ENCODE results near the gene NKTR. TPM values are rescaled to one million over a fixed set of nuclear protein-coding genes. Genes with fewer than 3 reads are reported as not detected.

The NKTR gene
- total RNA-seq, 1 experiment from 2014 or later, result 89.3 TPM

DNA sequence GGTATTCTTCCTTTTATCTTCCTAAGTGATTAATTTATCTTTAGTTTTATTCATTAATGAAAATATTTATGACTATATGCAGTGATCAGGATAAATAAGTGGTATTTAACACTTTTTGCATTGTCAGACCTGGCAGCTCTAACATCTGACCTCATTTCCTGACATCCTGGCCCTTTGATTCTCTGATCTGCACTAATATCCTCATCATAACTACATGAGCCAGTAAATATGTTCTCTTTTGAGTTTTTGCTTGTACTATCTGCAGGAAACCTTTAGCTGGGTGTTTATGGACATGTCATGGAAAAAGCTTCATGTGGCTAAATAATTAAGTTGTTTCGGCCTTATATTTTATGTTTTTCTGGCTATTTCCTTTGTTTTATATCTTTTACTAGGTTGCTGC, 10.5 kb downstream of the NKTR start:
- H3K27ac Mint-ChIP-seq, result no peak overlapping the region

DNA sequence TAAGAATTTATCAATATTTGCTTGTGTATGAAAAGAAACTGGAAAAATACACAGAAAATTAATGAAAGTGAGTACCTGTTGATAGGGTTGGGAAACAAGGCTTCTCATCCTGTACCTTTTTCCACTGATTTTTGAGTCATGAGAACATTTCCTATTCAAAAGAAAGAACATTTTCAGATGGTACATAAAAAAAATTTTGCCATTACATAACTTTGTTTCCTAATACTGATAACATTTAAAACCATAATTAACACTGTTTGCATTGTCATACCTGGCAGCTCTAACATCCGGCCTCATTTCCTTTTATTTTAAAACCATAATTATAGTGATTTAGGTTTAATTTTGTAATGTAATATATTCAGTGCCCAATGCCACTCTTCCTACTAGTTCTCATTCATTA, 11.7 kb downstream of the NKTR start:
- Mint-ChIP-seq H3K9me3 (no peaks in the 10 kb centered on the region), H3K4me3 (no peak overlapping the region), H3K27ac (no peak overlapping the region; the same call in 1 of the 2 replicates), H3K4me1 (peaks cover 22% of the 10 kb centered on the region), H3K27me3 (ENCODE audit: low read depth) (no peaks in the 10 kb centered on the region), H3K36me3 (peaks cover 14% of the 10 kb centered on the region)
- DNase-seq (ENCODE audit: low spot score) (no peak), ATAC-seq (no peak)
- ChIA-PET POLR2A (no interaction called here), CTCF (interaction anchor here (1.1 to 2.1 kb wide), 3 partner anchors 11 to 40 kb away, joined by 3 to 17 read pairs (median 16); partner anchors contain the start of genes NKTR and SEC22C)
- TF ChIP-seq, protein P1, sequence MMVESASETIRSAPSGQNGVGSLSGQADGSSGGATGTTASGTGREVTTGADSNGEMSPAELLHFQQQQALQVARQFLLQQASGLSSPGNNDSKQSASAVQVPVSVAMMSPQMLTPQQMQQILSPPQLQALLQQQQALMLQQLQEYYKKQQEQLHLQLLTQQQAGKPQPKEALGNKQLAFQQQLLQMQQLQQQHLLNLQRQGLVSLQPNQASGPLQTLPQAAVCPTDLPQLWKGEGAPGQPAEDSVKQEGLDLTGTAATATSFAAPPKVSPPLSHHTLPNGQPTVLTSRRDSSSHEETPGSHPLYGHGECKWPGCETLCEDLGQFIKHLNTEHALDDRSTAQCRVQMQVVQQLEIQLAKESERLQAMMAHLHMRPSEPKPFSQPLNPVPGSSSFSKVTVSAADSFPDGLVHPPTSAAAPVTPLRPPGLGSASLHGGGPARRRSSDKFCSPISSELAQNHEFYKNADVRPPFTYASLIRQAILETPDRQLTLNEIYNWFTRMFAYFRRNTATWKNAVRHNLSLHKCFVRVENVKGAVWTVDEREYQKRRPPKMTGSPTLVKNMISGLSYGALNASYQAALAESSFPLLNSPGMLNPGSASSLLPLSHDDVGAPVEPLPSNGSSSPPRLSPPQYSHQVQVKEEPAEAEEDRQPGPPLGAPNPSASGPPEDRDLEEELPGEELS (CRISPR knock-in tag; IDR thresholded peaks at IDR 0.05), result no peak
- TF ChIP-seq NR3C1 (CRISPR knock-in tag; conservative IDR thresholded peaks at IDR 0.05; ENCODE audit: low read depth), result no peak
- TF ChIP-seq ZNF416 (CRISPR knock-in tag; IDR thresholded peaks at IDR 0.05), result no peak
- TF ChIP-seq, protein P2, sequence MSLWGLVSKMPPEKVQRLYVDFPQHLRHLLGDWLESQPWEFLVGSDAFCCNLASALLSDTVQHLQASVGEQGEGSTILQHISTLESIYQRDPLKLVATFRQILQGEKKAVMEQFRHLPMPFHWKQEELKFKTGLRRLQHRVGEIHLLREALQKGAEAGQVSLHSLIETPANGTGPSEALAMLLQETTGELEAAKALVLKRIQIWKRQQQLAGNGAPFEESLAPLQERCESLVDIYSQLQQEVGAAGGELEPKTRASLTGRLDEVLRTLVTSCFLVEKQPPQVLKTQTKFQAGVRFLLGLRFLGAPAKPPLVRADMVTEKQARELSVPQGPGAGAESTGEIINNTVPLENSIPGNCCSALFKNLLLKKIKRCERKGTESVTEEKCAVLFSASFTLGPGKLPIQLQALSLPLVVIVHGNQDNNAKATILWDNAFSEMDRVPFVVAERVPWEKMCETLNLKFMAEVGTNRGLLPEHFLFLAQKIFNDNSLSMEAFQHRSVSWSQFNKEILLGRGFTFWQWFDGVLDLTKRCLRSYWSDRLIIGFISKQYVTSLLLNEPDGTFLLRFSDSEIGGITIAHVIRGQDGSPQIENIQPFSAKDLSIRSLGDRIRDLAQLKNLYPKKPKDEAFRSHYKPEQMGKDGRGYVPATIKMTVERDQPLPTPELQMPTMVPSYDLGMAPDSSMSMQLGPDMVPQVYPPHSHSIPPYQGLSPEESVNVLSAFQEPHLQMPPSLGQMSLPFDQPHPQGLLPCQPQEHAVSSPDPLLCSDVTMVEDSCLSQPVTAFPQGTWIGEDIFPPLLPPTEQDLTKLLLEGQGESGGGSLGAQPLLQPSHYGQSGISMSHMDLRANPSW (CRISPR knock-in tag; conservative IDR thresholded peaks at IDR 0.05; ENCODE audit: low read depth), result no peak
- TF ChIP-seq TCF7 (CRISPR knock-in tag; IDR thresholded peaks at IDR 0.05; ENCODE audit: low read depth), result no peak
- no peak for TF ChIP-seq ZNF138 (CRISPR knock-in tag; conservative IDR thresholded peaks at IDR 0.05)
- TF ChIP-seq, protein P3, sequence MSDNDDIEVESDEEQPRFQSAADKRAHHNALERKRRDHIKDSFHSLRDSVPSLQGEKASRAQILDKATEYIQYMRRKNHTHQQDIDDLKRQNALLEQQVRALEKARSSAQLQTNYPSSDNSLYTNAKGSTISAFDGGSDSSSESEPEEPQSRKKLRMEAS (CRISPR knock-in tag; IDR thresholded peaks at IDR 0.05), result no peak
- no peak for TF ChIP-seq NR1H2 (CRISPR knock-in tag; IDR thresholded peaks at IDR 0.05)
- TF ChIP-seq FOXJ3 (CRISPR knock-in tag; IDR thresholded peaks at IDR 0.05; ENCODE audit: borderline replicate concordance), result no peak

More for the DNA sequence above, 10.5 kb downstream of the NKTR start:
- ATAC-seq (no peak), DNase-seq (ENCODE audit: low spot score) (no peak)
- POLR2A ChIA-PET, result no interaction called here
- Mint-ChIP-seq H3K27me3 (ENCODE audit: low read depth) (no peaks in the 10 kb centered on the region), H3K4me1 (peaks cover 20% of the 10 kb centered on the region), H3K4me3 (no peak overlapping the region), H3K36me3 (peaks cover 14% of the 10 kb centered on the region), H3K9me3 (no peaks in the 10 kb centered on the region)
- CTCF ChIA-PET, result interaction anchor here (1.3 kb wide), 1 partner anchor 41 kb away, joined by 3 read pairs; no protein-coding TSS in a partner anchor
- TF ChIP-seq GTF2I (CRISPR knock-in tag; conservative IDR thresholded peaks at IDR 0.05), result no peak
- no peak for TF ChIP-seq FOXJ3 (CRISPR knock-in tag; IDR thresholded peaks at IDR 0.05; ENCODE audit: borderline replicate concordance)
- TF ChIP-seq, protein P4, sequence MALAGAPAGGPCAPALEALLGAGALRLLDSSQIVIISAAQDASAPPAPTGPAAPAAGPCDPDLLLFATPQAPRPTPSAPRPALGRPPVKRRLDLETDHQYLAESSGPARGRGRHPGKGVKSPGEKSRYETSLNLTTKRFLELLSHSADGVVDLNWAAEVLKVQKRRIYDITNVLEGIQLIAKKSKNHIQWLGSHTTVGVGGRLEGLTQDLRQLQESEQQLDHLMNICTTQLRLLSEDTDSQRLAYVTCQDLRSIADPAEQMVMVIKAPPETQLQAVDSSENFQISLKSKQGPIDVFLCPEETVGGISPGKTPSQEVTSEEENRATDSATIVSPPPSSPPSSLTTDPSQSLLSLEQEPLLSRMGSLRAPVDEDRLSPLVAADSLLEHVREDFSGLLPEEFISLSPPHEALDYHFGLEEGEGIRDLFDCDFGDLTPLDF (CRISPR knock-in tag; IDR thresholded peaks at IDR 0.05), result no peak
- no peak for TF ChIP-seq IRF2 (CRISPR knock-in tag; IDR thresholded peaks at IDR 0.05; ENCODE audit: borderline replicate concordance, low read depth)
- no peak for TF ChIP-seq ZNF423 (CRISPR knock-in tag; IDR thresholded peaks at IDR 0.05)
- TF ChIP-seq ZNF396 (CRISPR knock-in tag; IDR thresholded peaks at IDR 0.05; ENCODE audit: borderline replicate concordance), result no peak
- TF ChIP-seq, protein P5, sequence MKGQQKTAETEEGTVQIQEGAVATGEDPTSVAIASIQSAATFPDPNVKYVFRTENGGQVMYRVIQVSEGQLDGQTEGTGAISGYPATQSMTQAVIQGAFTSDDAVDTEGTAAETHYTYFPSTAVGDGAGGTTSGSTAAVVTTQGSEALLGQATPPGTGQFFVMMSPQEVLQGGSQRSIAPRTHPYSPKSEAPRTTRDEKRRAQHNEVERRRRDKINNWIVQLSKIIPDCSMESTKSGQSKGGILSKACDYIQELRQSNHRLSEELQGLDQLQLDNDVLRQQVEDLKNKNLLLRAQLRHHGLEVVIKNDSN (CRISPR knock-in tag; IDR thresholded peaks at IDR 0.05), result no peak
- TF ChIP-seq, protein P6, sequence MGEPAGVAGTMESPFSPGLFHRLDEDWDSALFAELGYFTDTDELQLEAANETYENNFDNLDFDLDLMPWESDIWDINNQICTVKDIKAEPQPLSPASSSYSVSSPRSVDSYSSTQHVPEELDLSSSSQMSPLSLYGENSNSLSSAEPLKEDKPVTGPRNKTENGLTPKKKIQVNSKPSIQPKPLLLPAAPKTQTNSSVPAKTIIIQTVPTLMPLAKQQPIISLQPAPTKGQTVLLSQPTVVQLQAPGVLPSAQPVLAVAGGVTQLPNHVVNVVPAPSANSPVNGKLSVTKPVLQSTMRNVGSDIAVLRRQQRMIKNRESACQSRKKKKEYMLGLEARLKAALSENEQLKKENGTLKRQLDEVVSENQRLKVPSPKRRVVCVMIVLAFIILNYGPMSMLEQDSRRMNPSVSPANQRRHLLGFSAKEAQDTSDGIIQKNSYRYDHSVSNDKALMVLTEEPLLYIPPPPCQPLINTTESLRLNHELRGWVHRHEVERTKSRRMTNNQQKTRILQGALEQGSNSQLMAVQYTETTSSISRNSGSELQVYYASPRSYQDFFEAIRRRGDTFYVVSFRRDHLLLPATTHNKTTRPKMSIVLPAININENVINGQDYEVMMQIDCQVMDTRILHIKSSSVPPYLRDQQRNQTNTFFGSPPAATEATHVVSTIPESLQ (CRISPR knock-in tag; IDR thresholded peaks at IDR 0.05), result no peak
- no peak for TF ChIP-seq ELF4 (CRISPR knock-in tag; IDR thresholded peaks at IDR 0.05; ENCODE audit: low read depth)
- TF ChIP-seq MYBL2 (CRISPR knock-in tag; IDR thresholded peaks at IDR 0.05), result no peak
- TF ChIP-seq NFE2L1 (CRISPR knock-in tag; IDR thresholded peaks at IDR 0.05), result no peak
- TF ChIP-seq, protein P7, sequence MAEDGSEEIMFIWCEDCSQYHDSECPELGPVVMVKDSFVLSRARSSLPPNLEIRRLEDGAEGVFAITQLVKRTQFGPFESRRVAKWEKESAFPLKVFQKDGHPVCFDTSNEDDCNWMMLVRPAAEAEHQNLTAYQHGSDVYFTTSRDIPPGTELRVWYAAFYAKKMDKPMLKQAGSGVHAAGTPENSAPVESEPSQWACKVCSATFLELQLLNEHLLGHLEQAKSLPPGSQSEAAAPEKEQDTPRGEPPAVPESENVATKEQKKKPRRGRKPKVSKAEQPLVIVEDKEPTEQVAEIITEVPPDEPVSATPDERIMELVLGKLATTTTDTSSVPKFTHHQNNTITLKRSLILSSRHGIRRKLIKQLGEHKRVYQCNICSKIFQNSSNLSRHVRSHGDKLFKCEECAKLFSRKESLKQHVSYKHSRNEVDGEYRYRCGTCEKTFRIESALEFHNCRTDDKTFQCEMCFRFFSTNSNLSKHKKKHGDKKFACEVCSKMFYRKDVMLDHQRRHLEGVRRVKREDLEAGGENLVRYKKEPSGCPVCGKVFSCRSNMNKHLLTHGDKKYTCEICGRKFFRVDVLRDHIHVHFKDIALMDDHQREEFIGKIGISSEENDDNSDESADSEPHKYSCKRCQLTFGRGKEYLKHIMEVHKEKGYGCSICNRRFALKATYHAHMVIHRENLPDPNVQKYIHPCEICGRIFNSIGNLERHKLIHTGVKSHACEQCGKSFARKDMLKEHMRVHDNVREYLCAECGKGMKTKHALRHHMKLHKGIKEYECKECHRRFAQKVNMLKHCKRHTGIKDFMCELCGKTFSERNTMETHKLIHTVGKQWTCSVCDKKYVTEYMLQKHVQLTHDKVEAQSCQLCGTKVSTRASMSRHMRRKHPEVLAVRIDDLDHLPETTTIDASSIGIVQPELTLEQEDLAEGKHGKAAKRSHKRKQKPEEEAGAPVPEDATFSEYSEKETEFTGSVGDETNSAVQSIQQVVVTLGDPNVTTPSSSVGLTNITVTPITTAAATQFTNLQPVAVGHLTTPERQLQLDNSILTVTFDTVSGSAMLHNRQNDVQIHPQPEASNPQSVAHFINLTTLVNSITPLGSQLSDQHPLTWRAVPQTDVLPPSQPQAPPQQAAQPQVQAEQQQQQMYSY (CRISPR knock-in tag; IDR thresholded peaks at IDR 0.05), result no peak
- TF ChIP-seq, protein P8, sequence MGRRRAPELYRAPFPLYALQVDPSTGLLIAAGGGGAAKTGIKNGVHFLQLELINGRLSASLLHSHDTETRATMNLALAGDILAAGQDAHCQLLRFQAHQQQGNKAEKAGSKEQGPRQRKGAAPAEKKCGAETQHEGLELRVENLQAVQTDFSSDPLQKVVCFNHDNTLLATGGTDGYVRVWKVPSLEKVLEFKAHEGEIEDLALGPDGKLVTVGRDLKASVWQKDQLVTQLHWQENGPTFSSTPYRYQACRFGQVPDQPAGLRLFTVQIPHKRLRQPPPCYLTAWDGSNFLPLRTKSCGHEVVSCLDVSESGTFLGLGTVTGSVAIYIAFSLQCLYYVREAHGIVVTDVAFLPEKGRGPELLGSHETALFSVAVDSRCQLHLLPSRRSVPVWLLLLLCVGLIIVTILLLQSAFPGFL (CRISPR knock-in tag; IDR thresholded peaks at IDR 0.05; ENCODE audit: borderline replicate concordance), result no peak
